Measurements from ENCODE around the gene ZNF627. TPM values are rescaled to one million over a fixed set of nuclear protein-coding genes. Genes with fewer than 3 reads are reported as not detected.

Gene ZNF627
- total and polyA plus RNA-seq, 2 of the 8 experiments (the other 6 are each of a cell fraction or from before 2014, with no cell fraction given): 7.2 to 13.7 TPM

GRCh38 chr19:11611730-11612129, 14.4 kb downstream of the ZNF627 start:
- Histone ChIP-seq H4K20me1 (replicated peaks in 1 of 2; ENCODE audit: control insufficient read depth in 1 of 2, insufficient read depth in 2 of 2, low read length in 2 of 2) (no peaks in the 10 kb centered on the region), H3K36me3 (ENCODE audit: control insufficient read depth in 2 of 4, insufficient read depth in 4 of 4, low read length in 3 of 4) (peaks cover 2 to 34% (median 20%) of the 10 kb centered on the region in 4 experiments; a peak in 7 of 8 replicates), H3K79me2 (ENCODE audit: control insufficient read depth in 1 of 2, insufficient read depth in 2 of 2, low read length in 2 of 2) (peaks cover 0 to 53% of the 10 kb centered on the region in 2 experiments; a peak in 2 of 4 replicates), H3K4ac (replicated peaks; ENCODE audit: insufficient read length, low read depth, low read length) (no peak overlapping the region), H2BK15ac (ENCODE audit: low read length) (no peak overlapping the region), H2BK20ac (ENCODE audit: low read length) (no peak overlapping the region), H3K56ac (replicated peaks; ENCODE audit: insufficient read length, low read depth, low read length) (no peak overlapping the region), H3K14ac (ENCODE audit: insufficient read length) (no peak overlapping the region), H4K91ac (replicated peaks; ENCODE audit: insufficient read length, low read length) (no peak overlapping the region), H3K27ac (ENCODE audit: low read depth, low read length) (no peak overlapping the region), H2AFZ (ENCODE audit: low read length) (no peak overlapping the region), H2BK12ac (ENCODE audit: low read depth, low read length) (no peak overlapping the region), H2BK5ac (ENCODE audit: low read depth, low read length) (no peak overlapping the region), H2BK120ac (replicated peaks; ENCODE audit: low read depth, low read length) (no peak overlapping the region), H3K23me2 (ENCODE audit: low read depth, low read length) (no peaks in the 10 kb centered on the region), H2AK5ac (ENCODE audit: low read depth, low read length) (no peak overlapping the region), H3K4me2 (ENCODE audit: insufficient read depth in 1 of 2, low read depth in 2 of 2, low read length in 2 of 2) (no peak overlapping the region), H4K8ac (ENCODE audit: extremely low read depth, insufficient read depth, low read length) (no peak overlapping the region), H3K9me3 (ENCODE audit: insufficient read depth in 2 of 2, low read depth in 1 of 2, low read length in 1 of 2) (peaks cover 11 to 19% of the 10 kb centered on the region in 2 experiments), H3K27me3 (replicated peaks in 1 of 4; ENCODE audit: control insufficient read depth in 3 of 4, extremely low read depth in 1 of 4, insufficient read depth in 3 of 4, low read length in 3 of 4) (no peaks in the 10 kb centered on the region), H3K4me1 (replicated peaks in 1 of 4; ENCODE audit: control insufficient read depth in 3 of 4, insufficient read depth in 4 of 4, low read length in 3 of 4) (no peaks in the 10 kb centered on the region), H3K79me1 (ENCODE audit: low read depth, low read length) (peaks cover 2% of the 10 kb centered on the region; the same call in 1 of the 2 replicates), H3K23ac (ENCODE audit: insufficient read length) (no peak overlapping the region), H3K9ac (replicated peaks in 1 of 4; ENCODE audit: extremely low read depth in 1 of 4, low read depth in 3 of 4, low read length in 3 of 4) (no peak overlapping the region), H3K18ac (ENCODE audit: extremely low read depth, low read length) (no peak overlapping the region), H4K5ac (ENCODE audit: insufficient read length, low read depth, low read length) (no peak overlapping the region), H3K4me3 (ENCODE audit: extremely low read depth in 1 of 4, insufficient read depth in 2 of 4, low read depth in 3 of 4, low read length in 4 of 4) (no peak overlapping the region)
- no peak for FAIRE-seq
- ChIA-PET POLR2A (ENCODE audit: partially characterized antibody) (interaction anchor here (1.3 to 2.7 kb wide), 2 partner anchors 12 to 14 kb away, joined by 4 to 10 read pairs; partner anchors contain the start of gene ZNF627), CTCF (ENCODE audit: partially characterized antibody) (interaction anchor here (1.3 kb wide), 1 partner anchor 12 kb away, joined by 4 read pairs; no protein-coding TSS in a partner anchor)
- no peak for DNase-seq (ENCODE audit: low read depth in 1 of 2, low spot score in 2 of 2)
- WGBS, 2 experiments (ENCODE audit: extremely low coverage in 1 of 2, insufficient coverage in 1 of 2, insufficient read length in 1 of 2, insufficient replicate concordance in 2 of 2, low coverage in 1 of 2, low lambda C conversion rate in 2 of 2, missing lambda C conversion rate in 1 of 2): 54% methylated on average over 1 of the region's 1 CpG; no CpG with 5 or more reads in 1 of the 2 experiments
- no peak for TF ChIP-seq POLR2AphosphoS5 (IDR thresholded peaks at IDR 0.05; ENCODE audit: low read depth, low read length)
- TF ChIP-seq FOSL1 (IDR thresholded peaks at IDR 0.05; ENCODE audit: insufficient read depth, low read depth, low read length): no peak
- no peak for TF ChIP-seq PHF8 (conservative IDR thresholded peaks at IDR 0.05; ENCODE audit: low read depth, low read length)
